ENCODE measurements around the gene SPINT1.
"Not testable (repeated sequence)": the region's sequence is repeated elsewhere in the genome, so short reads cannot be mapped to it uniquely, and the experiment has no call there.

SPINT1 gene

DNA sequence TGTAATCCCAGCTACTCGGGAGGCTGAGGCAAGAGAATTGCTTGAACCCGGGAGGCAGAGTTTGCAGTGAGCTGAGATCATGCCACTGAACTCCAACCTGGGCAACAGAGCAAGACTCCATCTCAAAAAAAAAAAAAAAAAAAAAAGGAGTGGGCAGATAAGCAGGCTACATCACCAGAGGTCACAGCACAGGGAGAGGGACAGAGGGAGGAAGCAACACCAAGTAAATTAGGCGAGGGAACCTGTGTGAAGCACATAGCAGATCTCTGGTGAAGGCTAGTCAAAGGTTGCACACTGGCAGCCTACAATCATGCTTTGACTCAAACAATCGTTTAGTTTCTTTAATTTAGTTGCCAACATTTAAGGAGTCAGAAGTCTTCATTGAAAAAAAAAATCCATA is 17.3 kb downstream of the SPINT1 start:
- not testable (repeated sequence) for DNase-seq

DNA sequence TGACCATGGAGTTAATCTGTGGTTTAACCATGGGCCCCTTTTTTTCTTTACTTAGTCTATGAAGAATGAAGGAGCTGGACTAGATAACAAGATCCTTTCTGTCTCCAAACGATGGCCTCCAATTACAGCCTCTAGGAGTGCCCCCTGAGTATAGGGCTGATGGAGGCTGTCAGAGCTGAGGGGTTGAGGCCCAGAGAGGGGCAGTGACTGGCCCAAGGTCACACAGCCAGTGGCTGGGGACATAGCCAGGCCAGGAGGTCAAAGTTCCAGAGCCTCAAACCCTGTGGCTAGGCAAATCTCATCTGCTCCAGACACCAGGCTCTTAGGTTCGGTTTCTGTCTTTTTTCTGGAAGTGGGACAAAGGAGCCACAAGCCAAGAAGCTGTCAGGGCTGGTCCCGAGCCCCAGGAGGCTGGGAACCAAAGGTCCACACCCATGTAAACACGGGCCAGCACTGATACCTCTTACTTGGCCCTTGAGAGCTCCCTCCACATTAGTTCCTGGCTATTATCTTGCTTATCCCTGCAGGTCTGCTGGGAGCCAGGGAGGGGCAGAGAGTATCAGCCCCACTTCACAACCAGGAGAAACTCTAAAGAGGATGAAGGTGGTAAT is 19.9 kb downstream of the SPINT1 start:
- no peak for DNase-seq

DNA sequence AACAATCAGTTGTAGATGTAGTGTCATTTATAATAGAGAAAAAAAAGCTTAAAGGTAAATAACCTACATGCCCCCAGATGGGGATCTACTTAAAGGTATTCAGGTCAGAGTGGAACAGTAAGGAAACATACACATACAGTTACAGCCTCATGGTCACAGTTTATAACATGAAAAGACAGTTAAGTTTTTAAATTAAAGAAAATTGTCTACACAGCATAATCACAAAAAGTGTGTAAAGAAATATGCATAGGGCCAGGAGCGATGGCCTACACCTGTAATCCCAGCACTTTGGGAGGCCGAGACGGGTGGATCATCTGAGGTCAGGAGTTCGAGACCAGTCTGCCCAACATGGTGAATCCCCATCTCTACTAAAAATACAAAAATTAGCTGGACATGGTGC is 23.4 kb downstream of the SPINT1 start:
- DNase-seq: no peak

DNA sequence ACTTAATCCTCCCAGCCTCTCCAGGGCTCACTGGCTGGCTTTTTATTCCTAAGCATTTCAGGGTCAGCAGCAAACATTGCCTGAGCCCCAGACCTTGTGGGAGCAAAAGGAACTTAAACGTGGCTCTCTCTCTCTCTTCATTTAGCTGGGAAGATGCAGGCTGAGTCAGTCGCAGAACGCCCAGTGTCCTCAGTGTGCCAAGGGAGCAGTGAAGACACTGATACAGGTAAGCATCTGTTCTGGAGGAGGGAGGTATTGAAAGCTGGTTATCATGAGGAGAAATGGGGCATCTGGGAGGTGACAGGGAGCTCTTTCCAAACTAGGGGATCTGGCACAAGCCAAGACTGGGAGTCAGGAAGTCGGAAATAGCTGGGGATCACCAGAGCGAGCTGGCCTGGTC is 25.8 kb downstream of the SPINT1 start:
- DNase-seq: no peak

DNA sequence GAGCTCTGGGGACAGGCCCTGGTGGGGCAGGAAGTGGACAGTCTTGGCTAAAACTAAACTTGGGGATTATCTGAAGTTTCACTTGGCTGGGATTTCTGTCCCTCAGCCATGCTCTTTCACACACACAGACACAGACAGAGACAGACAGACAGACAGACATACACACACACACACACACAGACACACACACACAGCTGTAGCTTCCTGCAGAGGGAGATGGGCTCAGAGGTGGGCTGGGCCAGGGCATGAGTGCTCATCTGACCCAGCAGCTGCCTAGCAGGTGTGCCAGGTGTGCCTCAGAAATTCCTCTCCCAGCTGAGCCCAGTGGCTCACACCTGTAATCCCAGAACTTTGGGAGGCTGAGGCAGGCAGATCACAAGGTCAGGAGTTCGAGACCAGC is 26.9 kb downstream of the SPINT1 start:
- DNase-seq: no peak

DNA sequence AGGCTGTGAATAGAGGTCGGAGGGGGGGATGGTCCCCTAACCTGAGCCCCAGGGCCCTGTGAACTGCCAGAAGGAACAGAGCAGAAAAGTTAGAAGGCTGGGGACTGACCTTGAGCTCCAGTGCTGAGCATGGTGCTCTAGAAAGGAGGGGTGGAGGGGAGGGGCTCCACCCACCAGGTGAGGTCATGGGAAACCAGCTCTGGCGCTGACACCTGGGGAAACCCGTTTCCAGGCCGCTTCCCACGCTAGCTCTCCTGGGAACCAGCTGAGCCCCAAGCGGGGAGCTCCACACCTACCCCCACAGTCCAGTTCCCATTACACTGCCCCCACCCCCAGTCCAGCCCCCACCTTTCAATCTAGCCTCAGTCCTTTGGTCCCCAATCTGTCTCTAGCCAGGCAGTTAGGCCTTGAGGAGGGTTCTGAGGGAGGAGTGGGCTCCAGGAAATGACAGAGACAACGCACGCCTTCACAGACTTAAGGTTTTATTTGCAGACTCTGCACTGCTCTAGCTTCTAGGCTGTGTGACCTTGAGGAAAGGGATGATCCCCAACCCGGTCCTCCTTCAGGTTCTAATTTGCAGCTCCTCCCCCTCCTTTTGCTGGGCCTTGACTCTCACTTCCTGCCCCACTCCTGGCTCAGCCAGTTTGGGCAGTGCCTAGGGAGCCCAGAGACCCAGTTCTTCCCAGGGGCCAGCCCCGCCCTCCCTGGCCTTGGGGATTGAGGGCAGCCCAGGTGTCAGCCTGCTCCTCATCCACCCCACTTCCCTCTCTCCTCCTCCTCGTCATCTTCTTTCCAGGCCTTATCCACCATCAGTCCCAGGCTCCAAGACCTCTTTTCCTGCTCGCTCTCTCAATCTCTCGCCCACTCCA is 28.1 kb downstream of the SPINT1 start:
- no peak for DNase-seq

DNA sequence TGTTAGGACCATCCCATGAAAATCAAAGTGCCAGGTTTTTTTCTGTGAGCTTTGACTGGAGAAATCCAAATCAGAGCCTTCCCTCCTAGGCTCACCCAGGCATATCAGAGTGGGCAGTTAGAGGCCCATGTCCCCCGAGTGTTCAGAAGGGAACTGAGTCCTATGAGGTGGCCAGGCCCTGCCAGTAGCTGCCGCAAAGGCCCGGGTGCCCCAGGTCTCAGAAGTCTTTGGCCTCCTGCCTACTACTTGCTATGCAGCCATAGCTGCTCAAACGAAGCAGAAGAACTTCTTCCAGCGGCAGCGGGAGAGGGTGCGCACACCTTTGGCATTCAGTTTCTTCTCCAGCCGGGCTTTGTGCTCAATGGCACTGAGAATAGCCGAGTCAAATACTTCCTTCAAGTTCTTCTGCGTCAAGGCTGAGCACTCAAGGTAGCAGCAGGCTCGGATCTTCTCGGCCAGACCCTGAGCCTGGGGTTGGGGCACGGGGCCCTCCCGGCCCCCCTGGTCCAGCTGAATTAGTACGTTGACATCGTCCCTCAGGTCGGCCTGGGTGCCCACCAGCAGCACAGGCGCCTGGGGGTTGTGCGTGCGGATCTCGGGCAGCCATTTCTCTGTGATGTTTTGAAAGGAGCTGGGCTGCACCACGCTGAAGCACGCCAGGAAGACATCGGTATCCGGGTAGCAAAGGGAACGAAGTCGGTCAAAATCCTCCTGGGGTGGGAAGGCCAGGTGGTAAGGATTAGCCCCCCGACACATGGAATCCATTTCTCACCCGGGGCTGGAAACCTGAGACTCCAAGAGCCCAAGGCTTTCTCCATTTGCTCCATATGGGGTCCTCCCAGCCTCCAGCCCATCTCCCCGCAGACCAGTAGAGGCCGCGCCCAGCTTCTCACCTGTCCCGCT is 29.2 kb downstream of the SPINT1 start:
- no peak for DNase-seq

DNA sequence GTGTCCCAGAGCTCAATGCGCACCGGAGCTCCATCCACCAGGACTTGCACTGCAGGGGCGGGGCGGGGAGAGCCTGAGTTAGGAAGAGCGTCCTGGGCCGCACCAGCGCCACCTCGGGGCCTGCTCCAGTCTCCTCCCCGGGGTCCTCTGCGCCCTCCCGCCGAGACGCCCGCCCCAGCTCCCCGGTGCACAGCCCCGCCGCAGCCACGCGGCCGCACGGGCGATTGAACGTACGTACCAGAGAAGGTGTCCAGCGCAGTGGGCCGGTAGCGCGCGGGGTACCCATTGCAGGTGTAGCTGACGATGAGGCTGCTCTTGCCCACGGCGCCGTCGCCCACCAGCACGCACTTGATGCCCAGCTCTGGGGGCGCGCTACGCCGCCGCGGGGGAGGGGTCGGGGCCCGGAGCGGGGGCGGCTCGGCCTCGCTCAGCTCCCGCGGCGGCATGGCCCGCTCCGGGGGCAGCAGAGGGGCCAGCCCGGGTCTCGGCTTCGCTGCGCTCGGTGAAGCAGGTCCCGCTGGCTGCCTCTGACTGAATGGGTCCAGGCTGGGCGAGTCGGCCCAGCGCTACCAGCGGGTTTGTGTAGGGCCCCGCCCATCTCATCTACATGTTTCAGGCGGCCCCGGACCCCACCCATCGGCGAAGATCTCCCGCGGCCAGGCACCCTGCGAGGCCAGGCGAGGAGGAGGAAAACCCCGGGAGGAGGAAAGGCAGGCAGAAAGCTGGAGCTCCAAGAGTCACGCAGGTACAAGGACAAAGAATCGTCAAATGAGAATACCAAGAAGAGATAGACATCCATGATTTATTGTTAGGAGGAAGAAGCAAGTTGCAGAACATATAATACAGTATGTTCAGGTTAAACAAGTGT is 30.1 kb downstream of the SPINT1 start, which contains the start of gene RHOV:
Gene RHOV (minus strand): TSS at position 541 of the 868 bp plus-strand sequence. CDS start 95 bp downstream, at position 446.
- no peak for DNase-seq

DNA sequence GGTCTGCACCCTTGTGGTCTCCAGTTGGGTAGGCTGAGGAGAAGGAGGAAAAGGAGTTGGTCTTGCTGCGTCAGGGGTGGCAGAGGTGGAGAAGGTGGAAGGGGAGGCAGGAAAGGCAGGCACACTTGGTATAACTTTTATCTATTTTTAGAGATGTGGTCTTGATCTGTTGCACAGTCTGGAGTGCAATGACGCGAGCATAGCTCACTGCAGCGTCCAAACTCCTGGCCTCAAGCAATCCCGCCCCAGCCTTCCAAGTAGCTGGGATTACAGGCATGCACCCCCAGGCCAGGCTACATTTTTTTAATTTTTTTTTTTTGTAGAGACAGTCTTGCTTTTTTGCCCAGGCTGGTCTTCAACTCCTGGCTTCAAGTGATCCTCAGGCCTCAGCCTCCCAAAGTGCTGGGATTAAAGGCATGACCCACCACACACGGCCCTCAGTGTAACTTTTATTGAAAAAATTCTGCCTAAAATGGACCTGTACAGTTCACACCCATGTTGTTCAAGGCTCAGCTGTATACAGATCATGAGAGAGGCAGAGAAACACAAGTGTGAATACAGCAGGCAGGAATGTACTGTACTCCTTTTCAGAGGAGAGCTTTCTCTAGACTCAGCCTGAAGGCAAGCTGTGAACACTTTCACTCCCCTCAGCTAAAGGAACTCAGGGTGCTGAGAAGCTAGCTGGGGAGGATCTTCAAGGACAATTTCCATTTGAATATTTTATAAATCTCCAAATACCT is 32.3 kb downstream of the SPINT1 start:
- no peak for DNase-seq

DNA sequence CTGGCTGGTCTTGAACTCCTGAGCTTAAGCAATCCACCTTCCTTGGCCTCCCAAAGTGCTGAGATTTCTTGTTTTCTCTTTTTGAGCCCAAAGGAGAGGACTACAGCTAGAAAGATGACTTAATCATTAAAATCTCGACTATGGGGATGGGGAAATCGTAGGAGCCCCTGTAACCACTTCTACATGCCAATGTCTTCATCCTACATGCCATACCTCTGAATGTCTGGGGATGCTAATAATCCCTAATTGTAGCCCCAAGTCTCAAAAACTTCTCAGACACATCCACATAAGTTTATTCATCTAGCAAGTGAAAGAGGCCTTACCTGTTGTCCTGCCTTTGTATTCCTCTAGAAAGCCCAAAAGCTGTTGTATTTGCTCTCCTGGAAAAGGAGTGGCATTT is 33.8 kb downstream of the SPINT1 start:
- no peak for DNase-seq

DNA sequence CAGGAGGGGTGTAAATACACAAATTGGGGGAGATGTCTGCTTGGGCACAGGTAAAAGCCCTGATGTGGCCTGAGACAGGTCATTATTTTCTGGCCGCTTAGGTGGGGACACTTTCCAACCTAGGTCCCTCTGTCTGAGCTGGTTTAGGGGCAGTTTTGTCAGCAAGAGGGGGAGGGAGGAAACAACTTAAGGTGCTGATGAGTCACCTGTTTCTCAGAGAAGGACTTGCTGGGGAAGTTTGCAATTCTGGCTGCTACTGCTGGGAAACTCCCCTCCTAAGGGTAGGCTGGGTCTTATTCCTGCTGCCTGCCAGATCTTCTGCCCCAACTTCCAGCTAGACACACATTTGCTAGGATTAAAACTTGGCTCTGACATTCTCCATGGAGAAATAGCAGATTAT is 34.9 kb downstream of the SPINT1 start:
- DNase-seq: no peak

DNA sequence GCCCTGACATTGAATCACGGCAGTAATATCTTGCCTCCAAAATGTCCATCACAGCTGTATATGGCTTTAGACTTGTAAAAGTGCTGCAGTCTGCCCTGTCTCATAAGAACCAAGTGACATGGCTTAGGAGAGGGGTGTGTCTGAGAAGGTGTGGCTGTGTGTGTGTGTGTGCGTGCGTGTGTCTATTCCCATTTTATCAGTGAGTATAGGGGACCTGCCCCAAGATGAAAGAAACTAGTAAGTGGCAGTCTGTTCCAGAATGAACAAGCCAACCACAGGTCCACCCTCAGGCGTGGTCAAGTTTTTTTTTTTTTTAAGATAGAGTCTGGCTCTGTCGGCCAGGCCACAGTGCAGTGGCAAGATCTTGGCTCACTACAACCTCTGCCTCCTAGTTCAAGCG is 35.8 kb downstream of the SPINT1 start:
- no peak for DNase-seq

DNA sequence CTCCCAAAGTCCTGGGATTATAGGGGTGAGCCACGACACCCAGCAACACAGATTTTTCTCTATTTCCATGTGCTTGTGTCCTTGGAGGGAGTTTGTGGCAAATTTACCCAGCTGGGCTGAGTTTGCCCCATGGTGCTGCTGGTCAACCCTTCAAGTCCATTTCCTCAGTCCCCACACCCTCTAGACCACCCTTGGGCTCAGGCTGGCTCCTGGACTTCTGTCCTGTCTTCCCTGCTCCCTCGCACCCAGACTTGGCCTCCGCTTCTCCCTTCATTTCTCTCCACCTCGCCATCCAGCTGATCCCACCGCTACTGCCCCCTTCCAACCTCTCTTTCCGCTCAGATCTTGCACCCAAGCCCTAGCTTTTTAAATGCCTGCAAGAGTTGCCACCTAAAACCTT is 37.5 kb downstream of the SPINT1 start:
- no peak for DNase-seq

DNA sequence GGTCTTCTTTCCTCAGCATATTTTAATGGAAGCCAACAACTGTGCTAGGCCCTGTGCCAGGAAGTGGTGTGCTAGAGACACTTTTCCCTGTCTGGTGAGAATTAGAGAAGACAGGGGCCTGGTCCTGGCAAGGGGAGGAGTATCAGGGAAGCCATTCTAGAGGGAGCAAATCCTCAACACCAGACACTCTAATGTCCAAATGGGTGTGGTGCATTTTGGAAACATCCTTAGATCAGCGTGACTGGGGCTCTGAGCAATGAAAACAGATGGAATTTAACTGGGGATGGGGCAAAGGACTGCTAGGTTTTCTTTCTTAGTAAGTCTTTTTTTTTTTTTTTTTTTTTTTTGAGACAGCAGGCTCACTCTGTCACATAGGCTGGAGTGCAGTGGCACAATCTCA is 42.7 kb downstream of the SPINT1 start:
- DNase-seq: no peak

DNA sequence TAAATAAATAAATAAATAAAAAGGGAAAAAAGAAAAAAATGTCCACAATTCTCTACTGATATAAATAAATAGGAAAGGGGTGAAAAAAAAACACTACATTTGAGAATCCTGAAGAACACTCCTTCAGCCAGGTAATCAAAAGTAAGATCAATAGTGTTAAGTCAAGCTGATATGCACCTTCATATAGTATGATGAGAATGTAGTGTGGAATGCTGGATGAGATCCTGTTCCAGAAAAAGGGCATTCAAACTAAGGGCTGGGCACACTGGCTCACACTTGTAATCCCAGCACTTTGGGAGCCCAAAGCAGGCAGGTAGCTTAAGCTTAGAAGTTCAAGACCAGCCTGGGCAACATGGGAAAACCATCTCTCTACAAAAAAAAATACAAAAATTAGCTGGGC is 45.3 kb downstream of the SPINT1 start:
- DNase-seq: no peak

DNA sequence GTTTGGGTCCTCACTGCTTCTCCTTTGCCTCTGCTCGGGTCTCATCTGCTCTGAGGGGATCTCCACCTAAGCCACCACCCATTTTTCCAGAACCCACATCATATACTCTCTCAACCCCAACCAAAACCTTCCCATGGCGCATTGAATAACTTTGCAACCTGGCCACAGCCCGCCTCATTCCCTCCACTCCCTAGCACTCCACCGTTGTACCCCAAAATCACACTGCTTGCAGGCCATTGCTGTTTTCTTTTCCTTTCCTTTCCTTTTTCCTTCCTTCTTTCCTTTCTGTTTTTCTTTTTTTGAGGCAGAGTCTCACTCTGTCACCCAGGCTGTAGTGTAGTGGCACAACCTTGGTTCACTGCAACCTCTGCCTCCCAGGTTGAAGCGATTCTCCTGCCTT is 47.3 kb downstream of the SPINT1 start:
- no peak for DNase-seq

DNA sequence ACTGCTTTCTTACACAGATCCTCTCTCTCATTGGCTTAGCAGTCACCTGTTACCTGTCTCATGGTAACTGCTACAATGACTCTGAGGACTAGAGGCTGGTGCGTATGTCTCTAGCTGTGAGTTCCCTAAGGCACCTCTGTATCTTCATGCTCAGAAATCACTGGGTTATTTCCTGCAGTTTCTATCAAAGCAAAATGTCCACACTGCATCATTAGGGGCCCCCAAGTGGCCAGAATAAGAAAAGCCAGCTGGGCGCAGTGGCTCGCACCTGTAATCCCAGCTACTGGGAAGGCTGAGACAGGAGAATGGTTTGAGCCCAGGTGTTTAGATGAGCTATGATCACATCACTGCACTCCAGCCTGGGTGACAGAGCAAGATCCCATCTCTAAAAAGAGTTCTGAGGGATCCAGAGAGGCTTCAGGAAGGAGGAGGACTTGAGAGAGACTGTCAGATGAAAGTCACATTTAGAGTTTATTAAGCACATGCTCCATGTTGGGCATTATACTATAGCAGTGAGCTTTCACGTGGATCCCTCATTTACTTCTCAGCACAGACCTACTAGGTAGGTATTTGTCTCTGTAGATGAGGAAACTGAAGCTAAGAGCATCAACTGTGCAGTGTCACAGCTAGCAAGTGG is 48.1 kb downstream of the SPINT1 start:
- peak; percentile 48 for DNase-seq

DNA sequence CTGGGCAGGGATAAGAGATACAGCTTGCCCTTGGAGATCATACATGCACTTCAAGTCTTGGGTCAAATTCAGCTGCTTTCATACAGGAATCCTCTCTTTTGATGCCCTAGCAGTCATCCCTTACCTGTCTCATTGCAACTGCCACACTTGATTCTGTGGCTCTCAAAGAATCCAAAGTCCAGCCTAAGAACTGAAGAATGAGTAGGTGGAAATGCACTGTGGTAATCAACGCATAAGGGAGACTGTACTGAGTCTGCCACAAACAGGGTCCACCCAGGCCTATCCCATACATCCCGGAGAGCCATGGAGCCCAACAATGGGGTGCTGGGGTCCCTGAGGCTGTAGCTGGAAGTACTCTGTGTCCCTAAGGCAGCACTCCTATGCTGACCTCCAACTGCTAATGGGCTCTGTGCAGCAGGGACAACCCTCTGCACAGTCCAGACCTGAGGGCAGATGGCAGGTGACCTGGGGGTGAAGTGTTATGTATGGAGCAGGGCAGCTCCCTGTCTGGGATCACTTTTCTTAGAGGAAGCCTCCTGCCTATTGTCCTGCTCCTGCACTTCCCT is 48.7 kb downstream of the SPINT1 start:
- no peak for DNase-seq

DNA sequence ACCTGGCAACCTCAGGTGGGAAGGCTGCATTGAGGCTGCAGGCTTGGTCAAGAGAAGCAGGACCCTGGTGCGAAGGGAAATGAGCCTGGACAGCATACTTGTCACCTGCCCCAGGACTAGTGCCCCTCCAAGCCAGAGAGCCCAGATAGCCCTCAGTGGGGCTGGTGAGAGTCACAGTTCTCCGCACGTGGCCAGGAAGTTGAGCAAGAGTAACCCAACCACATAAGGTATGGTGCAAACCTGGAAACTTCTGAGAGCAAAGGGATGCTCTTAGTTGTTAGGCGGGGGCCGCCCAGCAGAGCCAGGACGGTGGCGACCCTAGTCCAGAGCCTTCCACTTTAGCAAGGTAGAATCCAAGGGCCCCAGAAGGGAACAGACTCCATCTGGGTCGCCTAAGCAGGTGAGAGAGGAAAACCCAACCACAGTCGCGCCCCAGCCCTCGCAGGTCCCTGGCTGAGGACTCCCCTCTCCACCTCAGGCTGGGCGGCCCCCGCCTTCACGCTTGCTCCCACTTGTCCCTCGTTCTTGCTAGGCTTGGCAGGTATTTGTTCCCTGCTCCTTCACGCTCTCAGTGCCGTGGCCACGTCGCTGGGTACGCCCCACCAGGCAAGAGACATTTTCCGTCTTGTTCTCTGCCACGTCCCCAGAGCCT is 49.3 kb downstream of the SPINT1 start:
- no peak for DNase-seq
